ENCODE measurements around the gene DYNC2I2.
A peak's percentile ranks its signal among the peaks of the same experiment; 100 is the strongest.
"Not testable (repeated sequence)": the region's sequence is repeated elsewhere in the genome, so short reads cannot be mapped to it uniquely, and the experiment has no call there.

DYNC2I2 gene

DNA sequence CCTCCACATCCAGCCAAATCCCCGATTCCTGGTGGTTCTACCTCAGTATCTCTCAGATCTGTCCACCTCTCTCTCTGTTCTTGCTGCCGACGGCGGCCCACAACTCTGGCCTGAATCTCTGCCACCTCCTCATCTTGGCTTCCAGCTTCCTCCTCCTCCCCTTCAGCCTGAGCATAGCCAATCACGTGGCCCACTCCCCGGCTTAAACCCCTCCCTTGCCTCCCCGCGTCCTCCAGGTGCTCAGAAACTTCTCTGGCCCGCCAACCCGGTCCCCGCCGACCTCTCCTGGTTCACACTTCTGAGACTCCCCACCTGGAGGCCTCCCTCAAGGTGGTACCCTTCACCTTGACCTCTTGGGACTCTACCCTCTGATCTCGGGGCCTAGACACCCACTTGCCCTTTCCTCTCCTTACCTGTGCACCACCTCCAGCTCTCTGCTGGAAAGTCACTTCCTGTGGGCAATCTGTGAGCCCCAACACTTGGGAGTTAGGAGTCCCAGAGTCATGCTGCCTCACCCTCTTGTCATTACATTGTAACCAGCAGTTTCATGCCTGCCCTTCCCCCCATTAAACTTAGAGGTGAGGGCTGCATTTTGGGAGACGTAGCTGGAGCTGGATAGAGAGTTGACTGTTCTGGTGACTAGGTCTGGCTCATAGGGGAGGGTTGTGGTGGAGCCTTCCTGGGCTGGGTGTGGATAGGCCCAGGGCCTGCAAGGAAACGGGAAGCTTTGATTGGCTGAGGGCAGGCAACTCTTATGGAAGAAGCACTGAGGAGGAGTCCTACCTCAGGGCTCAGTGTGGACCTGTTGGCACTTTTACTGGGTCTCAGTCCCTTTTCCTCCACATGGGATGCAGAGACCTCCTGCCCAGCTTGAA lies 27.9 kb upstream of the DYNC2I2 start:
- DNase-seq (ENCODE audit: low read depth): peak; percentile 73
- TF ChIP-seq, protein P1, sequence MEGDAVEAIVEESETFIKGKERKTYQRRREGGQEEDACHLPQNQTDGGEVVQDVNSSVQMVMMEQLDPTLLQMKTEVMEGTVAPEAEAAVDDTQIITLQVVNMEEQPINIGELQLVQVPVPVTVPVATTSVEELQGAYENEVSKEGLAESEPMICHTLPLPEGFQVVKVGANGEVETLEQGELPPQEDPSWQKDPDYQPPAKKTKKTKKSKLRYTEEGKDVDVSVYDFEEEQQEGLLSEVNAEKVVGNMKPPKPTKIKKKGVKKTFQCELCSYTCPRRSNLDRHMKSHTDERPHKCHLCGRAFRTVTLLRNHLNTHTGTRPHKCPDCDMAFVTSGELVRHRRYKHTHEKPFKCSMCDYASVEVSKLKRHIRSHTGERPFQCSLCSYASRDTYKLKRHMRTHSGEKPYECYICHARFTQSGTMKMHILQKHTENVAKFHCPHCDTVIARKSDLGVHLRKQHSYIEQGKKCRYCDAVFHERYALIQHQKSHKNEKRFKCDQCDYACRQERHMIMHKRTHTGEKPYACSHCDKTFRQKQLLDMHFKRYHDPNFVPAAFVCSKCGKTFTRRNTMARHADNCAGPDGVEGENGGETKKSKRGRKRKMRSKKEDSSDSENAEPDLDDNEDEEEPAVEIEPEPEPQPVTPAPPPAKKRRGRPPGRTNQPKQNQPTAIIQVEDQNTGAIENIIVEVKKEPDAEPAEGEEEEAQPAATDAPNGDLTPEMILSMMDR (IDR thresholded peaks at IDR 0.05; ENCODE audit: low read length, missing control alignments): no peak
- H3K4me3 ChIP-seq (replicated peaks; ENCODE audit: low read depth, low read length): peak overlapping the region; percentile 89

DNA sequence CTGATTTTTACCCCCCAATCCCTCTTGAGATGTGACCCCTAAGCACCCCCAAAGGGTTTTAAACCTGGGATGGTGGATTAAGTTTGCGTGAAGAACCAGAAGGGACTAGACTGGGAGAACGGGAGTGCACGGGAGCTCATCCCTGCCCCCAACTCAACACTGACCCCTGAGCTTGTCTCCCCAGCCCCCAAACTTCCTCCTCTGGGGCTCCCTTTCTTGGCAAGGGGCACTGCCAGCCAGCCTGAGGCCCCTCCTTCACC lies 27.3 kb upstream of the DYNC2I2 start:
- peak overlapping the region; percentile 89 for H3K4me3 ChIP-seq (replicated peaks; ENCODE audit: low read depth, low read length)

DNA sequence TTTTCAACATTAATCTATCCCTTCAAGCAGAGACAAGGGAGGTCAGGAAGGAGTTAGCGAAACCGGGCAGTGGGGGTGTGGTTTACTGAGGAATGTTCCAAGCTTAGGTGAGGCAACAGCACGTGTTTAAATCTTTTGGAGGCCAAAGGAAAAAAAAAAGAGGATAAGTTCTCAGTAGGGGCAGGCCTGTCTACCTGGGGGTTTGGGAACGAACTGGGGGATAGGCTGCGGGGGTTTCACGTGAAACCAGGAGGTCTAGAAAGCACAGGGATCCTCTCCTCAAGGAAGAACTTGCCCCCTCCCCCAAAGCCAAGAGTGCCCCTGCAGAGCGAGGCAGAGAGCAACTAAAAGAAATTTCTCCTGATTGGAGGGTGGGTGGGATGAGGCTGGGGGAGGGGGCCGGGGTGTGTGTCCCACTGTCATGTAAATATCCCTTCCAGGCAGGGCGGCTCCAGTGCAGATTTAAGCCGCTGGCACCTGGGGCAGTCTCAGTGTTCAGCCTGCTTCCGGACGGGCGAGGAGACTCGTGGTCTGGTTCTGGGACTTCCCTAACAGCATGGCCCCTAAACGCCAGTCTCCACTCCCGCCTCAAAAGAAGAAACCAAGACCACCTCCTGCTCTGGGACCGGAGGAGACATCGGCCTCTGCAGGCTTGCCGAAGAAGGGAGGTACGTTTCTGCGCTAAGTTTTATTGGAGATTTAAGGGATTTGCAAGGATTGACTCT lies 26.9 kb upstream of the DYNC2I2 start:
- TF ChIP-seq, protein P1 (IDR thresholded peaks at IDR 0.05; ENCODE audit: low read length, missing control alignments): no peak
- peak; percentile 82 for DNase-seq (ENCODE audit: low read depth)
- peak overlapping the region; percentile 89 for H3K4me3 ChIP-seq (replicated peaks; ENCODE audit: low read depth, low read length)

More for the DNA sequence above, 27.3 kb upstream of the DYNC2I2 start:
- TF ChIP-seq, protein P1 (IDR thresholded peaks at IDR 0.05; ENCODE audit: low read length, missing control alignments): no peak
- DNase-seq (ENCODE audit: low read depth): no peak

DNA sequence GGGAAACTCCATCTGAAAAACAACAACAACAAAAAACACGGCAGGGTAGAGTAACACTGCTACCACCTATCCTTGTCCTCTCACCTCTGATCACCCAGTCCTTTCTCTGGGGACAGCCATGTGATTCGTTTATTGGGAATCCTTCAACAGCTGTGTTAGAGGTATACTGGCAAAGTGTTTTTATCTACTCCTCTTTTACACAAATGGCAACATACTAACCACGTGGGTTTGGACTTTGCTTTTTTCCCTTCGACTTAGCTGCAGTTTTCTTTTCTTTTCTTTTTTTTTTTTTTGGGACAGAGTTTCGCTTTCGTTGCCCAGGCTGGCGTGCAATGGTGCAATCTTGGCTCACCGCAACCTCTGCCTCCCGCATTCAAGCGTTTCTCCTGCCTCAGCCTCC lies 21.1 kb upstream of the DYNC2I2 start:
- DNase-seq (ENCODE audit: low read depth): no peak
- TF ChIP-seq, protein P1 (IDR thresholded peaks at IDR 0.05; ENCODE audit: low read length, missing control alignments): no peak
- H3K4me3 ChIP-seq (replicated peaks; ENCODE audit: low read depth, low read length): no peak overlapping the region

DNA sequence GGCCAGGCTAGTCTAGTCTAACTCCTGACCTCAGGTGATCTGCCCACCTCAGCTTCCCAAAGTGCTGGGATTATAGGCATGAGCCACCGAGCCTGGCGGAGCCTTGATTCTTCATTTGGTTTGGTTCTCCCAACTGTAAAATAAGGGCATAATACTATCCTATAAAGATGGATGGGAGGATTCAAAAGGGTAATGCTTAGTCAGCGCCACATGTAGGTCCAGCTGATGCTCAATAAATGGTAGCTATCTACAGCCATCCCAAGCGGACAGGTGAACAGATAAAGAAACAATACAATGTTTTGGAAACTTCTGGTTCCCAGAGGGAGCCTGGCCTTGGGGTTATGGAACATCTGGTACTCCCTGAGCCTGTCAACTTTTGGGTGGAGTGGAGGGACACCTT lies 18.7 kb upstream of the DYNC2I2 start:
- H3K4me3 ChIP-seq (replicated peaks; ENCODE audit: low read depth, low read length): no peak overlapping the region
- no peak for DNase-seq (ENCODE audit: low read depth)
- TF ChIP-seq, protein P1 (IDR thresholded peaks at IDR 0.05; ENCODE audit: low read length, missing control alignments): no peak

DNA sequence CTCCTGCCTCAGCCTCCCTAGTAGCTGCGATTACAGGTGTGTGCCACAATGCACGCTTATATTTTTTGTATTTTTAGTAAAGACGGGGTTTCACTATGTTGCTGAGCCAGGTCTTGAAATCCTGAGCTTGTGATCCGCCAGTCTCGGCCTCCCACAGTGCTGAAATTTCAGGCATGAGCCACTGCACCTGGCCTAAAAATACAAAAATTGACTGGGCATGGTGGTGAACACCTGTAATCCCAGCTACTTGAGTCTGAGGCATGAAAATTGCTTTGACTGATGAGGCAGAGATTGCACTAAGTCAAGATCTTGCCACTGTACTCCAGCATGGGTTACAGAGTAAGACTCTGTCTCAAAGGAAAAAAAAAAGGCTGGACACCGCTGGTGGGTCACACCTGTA lies 13.1 kb upstream of the DYNC2I2 start:
- no peak for DNase-seq (ENCODE audit: low read depth)
- no peak overlapping the region for H3K4me3 ChIP-seq (replicated peaks; ENCODE audit: low read depth, low read length)
- TF ChIP-seq, protein P1 (IDR thresholded peaks at IDR 0.05; ENCODE audit: low read length, missing control alignments): no peak

DNA sequence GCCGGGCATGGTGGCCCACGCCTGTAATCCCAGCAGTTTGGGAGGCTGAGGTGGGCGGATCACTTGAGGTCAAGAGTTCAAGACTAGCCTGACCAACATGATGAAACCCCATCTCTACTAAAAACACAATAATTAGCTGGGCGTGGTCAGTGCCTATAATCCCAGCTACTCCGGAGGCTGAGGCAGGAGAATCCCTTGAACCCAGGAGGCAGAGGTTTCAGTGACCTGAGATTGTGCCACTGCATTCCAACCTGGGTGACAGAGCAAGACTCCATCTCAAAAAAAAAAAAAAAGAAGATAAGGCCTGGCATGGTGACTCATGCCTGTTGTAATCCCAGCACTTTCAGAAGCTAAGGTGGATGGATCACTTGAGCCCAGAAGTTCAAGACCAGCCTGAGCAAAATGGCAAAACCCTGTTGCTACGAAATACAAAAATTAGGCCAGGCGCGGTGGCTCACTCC lies 9.9 kb upstream of the DYNC2I2 start:
- DNase-seq (ENCODE audit: low read depth): peak; percentile 54
- not testable (repeated sequence) for H3K4me3 ChIP-seq (replicated peaks; ENCODE audit: low read depth, low read length)

Measured in fibroblast of pulmonary artery (primary cell).